ENCODE results near the gene SGTA.

GRCh38 chr19:2808129-2808941 lies 25.3 kb upstream of the SGTA start:
- TF ChIP-seq CTCF (IDR thresholded peaks at IDR 0.05 in 2 of 3, conservative IDR thresholded peaks at IDR 0.05 in 1 of 3; ENCODE audit: borderline replicate concordance in 1 of 3, insufficient read depth in 1 of 3, low read depth in 2 of 3, low read length in 2 of 3) (no peak), SIN3A (IDR thresholded peaks at IDR 0.05; ENCODE audit: low read depth) (no peak), MAX (IDR thresholded peaks at IDR 0.05) (no peak), POLR2A (IDR thresholded peaks at IDR 0.05; ENCODE audit: borderline replicate concordance, extremely low read depth, insufficient read depth, insufficient read length) (no peak), ATF3 (IDR thresholded peaks at IDR 0.05) (no peak), TCF7L2 (IDR thresholded peaks at IDR 0.05; ENCODE audit: borderline replicate concordance, extremely low read depth, insufficient read depth, insufficient read length) (no peak), SRF (IDR thresholded peaks at IDR 0.05; ENCODE audit: low read depth) (no peak), YY1 (IDR thresholded peaks at IDR 0.05; ENCODE audit: extremely low read depth, insufficient replicate concordance, low read depth, low read length) (no peak), REST (IDR thresholded peaks at IDR 0.05; ENCODE audit: low read depth) (no peak), JUND (IDR thresholded peaks at IDR 0.05) (no peak), ZNF274 (IDR thresholded peaks at IDR 0.05; ENCODE audit: low read depth, low read length) (no peak), CEBPB (IDR thresholded peaks at IDR 0.05; ENCODE audit: low read depth) (no peak)

All from HCT116 (cell line).